Subcutaneous adipose tissue (tissue), 4 donors: ENCODE data around the gene HCK. TPM values are rescaled to one million over a fixed set of nuclear protein-coding genes. Genes with fewer than 3 reads are reported as not detected.

Source experiments
- CTCF ChIP-seq: fragments of 450-650 bp; IDR thresholded peaks from one replicate; pipeline ENCODE4 v1.5.1; 2016; ENCODE audit warnings: low read depth, mild to moderate bottlenecking, control low read depth, antibody characterized with exemption, moderate library complexity
- small RNA-seq: library from RNA; depleted of rRNA; stranded (forward); fragments of <200 nt; gene quantifications from one replicate; pipeline ENCODE3, GENCODE V24; 2016
- total RNA-seq, 4 donors: library from RNA; depleted of rRNA; stranded (reverse); fragments of >200 nt; gene quantifications; one replicate each; pipeline ENCODE4 v1.1.0, GENCODE V29; 2016

The HCK gene
- total RNA-seq, 4 donors from 2014 or later: 10.0 to 63.2 (median 27.4) TPM

- no peak for TF ChIP-seq CTCF
Observed at GRCh38 chr20:32144898-32145662, 93.0 kb downstream of the HCK start.

GRCh38 chr20:32149566-32150170 is 97.6 kb downstream of the HCK start:
- TF ChIP-seq CTCF: no peak

- TF ChIP-seq CTCF: no peak
Observed at GRCh38 chr20:32150291-32150848, 98.3 kb downstream of the HCK start.

Small RNAs within 50 kb of the gene (small RNA-seq; reads per million reads assigned to genes)
- gene RNA5SP481 (not detected), gene RNA5SP482 (not detected)

Other genes starting within 250 kb of the HCK start
- gene MYLK2, start 232.9 kb upstream of the HCK start, total RNA-seq: not detected
- gene FOXS1, start 206.6 kb upstream of the HCK start, total RNA-seq: not detected
- 1 to 10 TPM in 1 of 4 donors, under 1 TPM in 1, not detected in 2; 0.49 to 1.2 TPM for gene DUSP15, start 181.7 kb upstream of the HCK start, total RNA-seq
- under 1 TPM in 3 of 4 donors, not detected in 1; 0.38 to 0.66 (median 0.51) TPM for gene TTLL9, start 181.6 kb upstream of the HCK start, total RNA-seq
- 1 to 10 TPM; 5.1 to 8.3 (median 6.6) TPM for gene PDRG1, start 100.2 kb upstream of the HCK start, total RNA-seq
- not detected for gene XKR7, start 84.1 kb upstream of the HCK start, total RNA-seq
- 10 to 100 TPM in 1 of 4 donors, 1 to 10 TPM in 3; 1.5 to 25.1 (median 4.4) TPM for gene CCM2L, start 41.8 kb upstream of the HCK start, total RNA-seq
- 10 to 100 TPM; 17.2 to 24.8 (median 22.1) TPM for gene TM9SF4, start 57.5 kb downstream of the HCK start, total RNA-seq
- gene PLAGL2, start 155.5 kb downstream of the HCK start, total RNA-seq: 1 to 10 TPM; 2.4 to 4.1 (median 3.2) TPM
- 10 to 100 TPM; 22.8 to 39.9 (median 31.4) TPM for gene POFUT1, start 155.6 kb downstream of the HCK start, total RNA-seq
- gene KIF3B, start 225.4 kb downstream of the HCK start, total RNA-seq: 10 to 100 TPM; 17.7 to 23.8 (median 21.2) TPM